ENCODE results near the gene FAM9B. TPM values are rescaled to one million over a fixed set of nuclear protein-coding genes. Genes with fewer than 3 reads are reported as not detected.

FAM9B gene
- total and polyA plus RNA-seq, 2 experiments from 2014 or later: not detected

DNA sequence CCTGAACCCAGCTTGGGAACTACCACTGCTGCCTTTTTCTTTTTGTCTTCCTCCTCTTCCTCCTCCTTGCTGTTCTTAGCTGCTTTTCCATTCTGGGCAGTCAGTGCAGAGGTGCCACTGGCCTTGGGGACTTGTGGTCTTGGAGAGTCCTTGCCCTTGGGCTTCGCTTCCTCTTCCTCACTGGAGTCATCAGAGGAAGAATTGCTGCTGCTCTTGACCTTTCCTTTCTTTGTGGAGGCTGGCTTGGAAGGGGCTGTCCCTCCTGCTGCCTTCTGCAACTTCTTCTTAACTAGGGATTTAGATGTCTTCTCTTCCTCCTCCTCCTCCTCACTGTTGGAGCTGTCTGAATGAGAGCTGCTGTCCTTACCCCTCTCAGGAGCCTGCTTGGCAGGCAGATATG lies 53.2 kb downstream of the FAM9B start:
- no peak overlapping the region for H3K27ac ChIP-seq (ENCODE audit: low read depth)
- H3K4me1 ChIP-seq (ENCODE audit: insufficient read depth): no peaks in the 10 kb centered on the region
- no peaks in the 10 kb centered on the region for H3K27me3 ChIP-seq (ENCODE audit: insufficient read depth)
- no peak overlapping the region for H3K4me3 Mint-ChIP-seq
- H3K4me3 ChIP-seq: no peak overlapping the region
- H3K27ac Mint-ChIP-seq: no peak overlapping the region
- no peak overlapping the region for H3K4me2 ChIP-seq
- no peak overlapping the region for H2AFZ ChIP-seq
- no peaks in the 10 kb centered on the region for H3K36me3 Mint-ChIP-seq (ENCODE audit: low read depth)
- H3K9me3 Mint-ChIP-seq: no peaks in the 10 kb centered on the region
- H3K36me3 ChIP-seq (ENCODE audit: insufficient read depth): no peaks in the 10 kb centered on the region
- no peak for ATAC-seq
- no peaks in the 10 kb centered on the region; the same call in 2 of the 3 replicates for H3K4me1 Mint-ChIP-seq
- no peak for DNase-seq (ENCODE audit: low spot score)
- no peaks in the 10 kb centered on the region for H3K79me2 ChIP-seq (replicated peaks; ENCODE audit: insufficient read depth)
- no peaks in the 10 kb centered on the region for H3F3A ChIP-seq (replicated peaks; ENCODE audit: low read depth)
- H4K20me1 ChIP-seq (replicated peaks; ENCODE audit: insufficient read depth): no peaks in the 10 kb centered on the region
- no peaks in the 10 kb centered on the region for H3K27me3 Mint-ChIP-seq (ENCODE audit: insufficient read depth, low read depth, poor library complexity)
- TF ChIP-seq, protein P1, sequence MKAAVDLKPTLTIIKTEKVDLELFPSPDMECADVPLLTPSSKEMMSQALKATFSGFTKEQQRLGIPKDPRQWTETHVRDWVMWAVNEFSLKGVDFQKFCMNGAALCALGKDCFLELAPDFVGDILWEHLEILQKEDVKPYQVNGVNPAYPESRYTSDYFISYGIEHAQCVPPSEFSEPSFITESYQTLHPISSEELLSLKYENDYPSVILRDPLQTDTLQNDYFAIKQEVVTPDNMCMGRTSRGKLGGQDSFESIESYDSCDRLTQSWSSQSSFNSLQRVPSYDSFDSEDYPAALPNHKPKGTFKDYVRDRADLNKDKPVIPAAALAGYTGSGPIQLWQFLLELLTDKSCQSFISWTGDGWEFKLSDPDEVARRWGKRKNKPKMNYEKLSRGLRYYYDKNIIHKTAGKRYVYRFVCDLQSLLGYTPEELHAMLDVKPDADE (IDR thresholded peaks at IDR 0.05): no peak
- TF ChIP-seq NANOG (IDR thresholded peaks at IDR 0.05; ENCODE audit: borderline replicate concordance) (no peak), POLR2AphosphoS5 (IDR thresholded peaks at IDR 0.05; ENCODE audit: low read depth) (no peak), ZNF331 (CRISPR knock-in tag; IDR thresholded peaks at IDR 0.05; ENCODE audit: low read depth) (no peak), EZH2 (IDR thresholded peaks at IDR 0.05; ENCODE audit: low read depth, unreplicated experiment) (no peak), STAT1 (IDR thresholded peaks at IDR 0.05; ENCODE audit: unreplicated experiment) (no peak), EZH2phosphoT487 (IDR thresholded peaks at IDR 0.05; ENCODE audit: unreplicated experiment) (no peak), JUNB (IDR thresholded peaks at IDR 0.05; ENCODE audit: unreplicated experiment) (no peak), CREB1 (CRISPR knock-in tag; IDR thresholded peaks at IDR 0.05; ENCODE audit: low read depth) (no peak), ZNF114 (CRISPR knock-in tag; IDR thresholded peaks at IDR 0.05) (no peak)
- TF ChIP-seq, protein P2, sequence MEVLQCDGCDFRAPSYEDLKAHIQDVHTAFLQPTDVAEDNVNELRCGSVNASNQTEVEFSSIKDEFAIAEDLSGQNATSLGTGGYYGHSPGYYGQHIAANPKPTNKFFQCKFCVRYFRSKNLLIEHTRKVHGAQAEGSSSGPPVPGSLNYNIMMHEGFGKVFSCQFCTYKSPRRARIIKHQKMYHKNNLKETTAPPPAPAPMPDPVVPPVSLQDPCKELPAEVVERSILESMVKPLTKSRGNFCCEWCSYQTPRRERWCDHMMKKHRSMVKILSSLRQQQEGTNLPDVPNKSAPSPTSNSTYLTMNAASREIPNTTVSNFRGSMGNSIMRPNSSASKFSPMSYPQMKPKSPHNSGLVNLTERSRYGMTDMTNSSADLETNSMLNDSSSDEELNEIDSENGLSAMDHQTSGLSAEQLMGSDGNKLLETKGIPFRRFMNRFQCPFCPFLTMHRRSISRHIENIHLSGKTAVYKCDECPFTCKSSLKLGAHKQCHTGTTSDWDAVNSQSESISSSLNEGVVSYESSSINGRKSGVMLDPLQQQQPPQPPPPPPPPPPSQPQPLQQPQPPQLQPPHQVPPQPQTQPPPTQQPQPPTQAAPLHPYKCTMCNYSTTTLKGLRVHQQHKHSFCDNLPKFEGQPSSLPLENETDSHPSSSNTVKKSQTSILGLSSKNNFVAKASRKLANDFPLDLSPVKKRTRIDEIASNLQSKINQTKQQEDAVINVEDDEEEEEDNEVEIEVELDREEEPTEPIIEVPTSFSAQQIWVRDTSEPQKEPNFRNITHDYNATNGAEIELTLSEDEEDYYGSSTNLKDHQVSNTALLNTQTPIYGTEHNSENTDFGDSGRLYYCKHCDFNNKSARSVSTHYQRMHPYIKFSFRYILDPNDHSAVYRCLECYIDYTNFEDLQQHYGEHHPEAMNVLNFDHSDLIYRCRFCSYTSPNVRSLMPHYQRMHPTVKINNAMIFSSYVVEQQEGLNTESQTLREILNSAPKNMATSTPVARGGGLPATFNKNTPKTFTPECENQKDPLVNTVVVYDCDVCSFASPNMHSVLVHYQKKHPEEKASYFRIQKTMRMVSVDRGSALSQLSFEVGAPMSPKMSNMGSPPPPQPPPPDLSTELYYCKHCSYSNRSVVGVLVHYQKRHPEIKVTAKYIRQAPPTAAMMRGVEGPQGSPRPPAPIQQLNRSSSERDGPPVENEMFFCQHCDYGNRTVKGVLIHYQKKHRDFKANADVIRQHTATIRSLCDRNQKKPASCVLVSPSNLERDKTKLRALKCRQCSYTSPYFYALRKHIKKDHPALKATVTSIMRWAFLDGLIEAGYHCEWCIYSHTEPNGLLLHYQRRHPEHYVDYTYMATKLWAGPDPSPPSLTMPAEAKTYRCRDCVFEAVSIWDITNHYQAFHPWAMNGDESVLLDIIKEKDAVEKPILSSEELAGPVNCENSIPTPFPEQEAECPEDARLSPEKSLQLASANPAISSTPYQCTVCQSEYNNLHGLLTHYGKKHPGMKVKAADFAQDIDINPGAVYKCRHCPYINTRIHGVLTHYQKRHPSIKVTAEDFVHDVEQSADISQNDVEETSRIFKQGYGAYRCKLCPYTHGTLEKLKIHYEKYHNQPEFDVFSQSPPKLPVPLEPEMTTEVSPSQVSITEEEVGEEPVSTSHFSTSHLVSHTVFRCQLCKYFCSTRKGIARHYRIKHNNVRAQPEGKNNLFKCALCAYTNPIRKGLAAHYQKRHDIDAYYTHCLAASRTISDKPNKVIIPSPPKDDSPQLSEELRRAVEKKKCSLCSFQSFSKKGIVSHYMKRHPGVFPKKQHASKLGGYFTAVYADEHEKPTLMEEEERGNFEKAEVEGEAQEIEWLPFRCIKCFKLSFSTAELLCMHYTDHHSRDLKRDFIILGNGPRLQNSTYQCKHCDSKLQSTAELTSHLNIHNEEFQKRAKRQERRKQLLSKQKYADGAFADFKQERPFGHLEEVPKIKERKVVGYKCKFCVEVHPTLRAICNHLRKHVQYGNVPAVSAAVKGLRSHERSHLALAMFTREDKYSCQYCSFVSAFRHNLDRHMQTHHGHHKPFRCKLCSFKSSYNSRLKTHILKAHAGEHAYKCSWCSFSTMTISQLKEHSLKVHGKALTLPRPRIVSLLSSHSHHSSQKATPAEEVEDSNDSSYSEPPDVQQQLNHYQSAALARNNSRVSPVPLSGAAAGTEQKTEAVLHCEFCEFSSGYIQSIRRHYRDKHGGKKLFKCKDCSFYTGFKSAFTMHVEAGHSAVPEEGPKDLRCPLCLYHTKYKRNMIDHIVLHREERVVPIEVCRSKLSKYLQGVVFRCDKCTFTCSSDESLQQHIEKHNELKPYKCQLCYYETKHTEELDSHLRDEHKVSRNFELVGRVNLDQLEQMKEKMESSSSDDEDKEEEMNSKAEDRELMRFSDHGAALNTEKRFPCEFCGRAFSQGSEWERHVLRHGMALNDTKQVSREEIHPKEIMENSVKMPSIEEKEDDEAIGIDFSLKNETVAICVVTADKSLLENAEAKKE (CRISPR knock-in tag; IDR thresholded peaks at IDR 0.05): no peak
- TF ChIP-seq, protein P3, sequence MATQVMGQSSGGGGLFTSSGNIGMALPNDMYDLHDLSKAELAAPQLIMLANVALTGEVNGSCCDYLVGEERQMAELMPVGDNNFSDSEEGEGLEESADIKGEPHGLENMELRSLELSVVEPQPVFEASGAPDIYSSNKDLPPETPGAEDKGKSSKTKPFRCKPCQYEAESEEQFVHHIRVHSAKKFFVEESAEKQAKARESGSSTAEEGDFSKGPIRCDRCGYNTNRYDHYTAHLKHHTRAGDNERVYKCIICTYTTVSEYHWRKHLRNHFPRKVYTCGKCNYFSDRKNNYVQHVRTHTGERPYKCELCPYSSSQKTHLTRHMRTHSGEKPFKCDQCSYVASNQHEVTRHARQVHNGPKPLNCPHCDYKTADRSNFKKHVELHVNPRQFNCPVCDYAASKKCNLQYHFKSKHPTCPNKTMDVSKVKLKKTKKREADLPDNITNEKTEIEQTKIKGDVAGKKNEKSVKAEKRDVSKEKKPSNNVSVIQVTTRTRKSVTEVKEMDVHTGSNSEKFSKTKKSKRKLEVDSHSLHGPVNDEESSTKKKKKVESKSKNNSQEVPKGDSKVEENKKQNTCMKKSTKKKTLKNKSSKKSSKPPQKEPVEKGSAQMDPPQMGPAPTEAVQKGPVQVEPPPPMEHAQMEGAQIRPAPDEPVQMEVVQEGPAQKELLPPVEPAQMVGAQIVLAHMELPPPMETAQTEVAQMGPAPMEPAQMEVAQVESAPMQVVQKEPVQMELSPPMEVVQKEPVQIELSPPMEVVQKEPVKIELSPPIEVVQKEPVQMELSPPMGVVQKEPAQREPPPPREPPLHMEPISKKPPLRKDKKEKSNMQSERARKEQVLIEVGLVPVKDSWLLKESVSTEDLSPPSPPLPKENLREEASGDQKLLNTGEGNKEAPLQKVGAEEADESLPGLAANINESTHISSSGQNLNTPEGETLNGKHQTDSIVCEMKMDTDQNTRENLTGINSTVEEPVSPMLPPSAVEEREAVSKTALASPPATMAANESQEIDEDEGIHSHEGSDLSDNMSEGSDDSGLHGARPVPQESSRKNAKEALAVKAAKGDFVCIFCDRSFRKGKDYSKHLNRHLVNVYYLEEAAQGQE (IDR thresholded peaks at IDR 0.05; ENCODE audit: unreplicated experiment): no peak
- TF ChIP-seq, protein P4, sequence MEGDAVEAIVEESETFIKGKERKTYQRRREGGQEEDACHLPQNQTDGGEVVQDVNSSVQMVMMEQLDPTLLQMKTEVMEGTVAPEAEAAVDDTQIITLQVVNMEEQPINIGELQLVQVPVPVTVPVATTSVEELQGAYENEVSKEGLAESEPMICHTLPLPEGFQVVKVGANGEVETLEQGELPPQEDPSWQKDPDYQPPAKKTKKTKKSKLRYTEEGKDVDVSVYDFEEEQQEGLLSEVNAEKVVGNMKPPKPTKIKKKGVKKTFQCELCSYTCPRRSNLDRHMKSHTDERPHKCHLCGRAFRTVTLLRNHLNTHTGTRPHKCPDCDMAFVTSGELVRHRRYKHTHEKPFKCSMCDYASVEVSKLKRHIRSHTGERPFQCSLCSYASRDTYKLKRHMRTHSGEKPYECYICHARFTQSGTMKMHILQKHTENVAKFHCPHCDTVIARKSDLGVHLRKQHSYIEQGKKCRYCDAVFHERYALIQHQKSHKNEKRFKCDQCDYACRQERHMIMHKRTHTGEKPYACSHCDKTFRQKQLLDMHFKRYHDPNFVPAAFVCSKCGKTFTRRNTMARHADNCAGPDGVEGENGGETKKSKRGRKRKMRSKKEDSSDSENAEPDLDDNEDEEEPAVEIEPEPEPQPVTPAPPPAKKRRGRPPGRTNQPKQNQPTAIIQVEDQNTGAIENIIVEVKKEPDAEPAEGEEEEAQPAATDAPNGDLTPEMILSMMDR (conservative IDR thresholded peaks at IDR 0.05; ENCODE audit: low read depth in 2 of 2): no peak
- no peaks in the 10 kb centered on the region for H3K9me2 ChIP-seq (ENCODE audit: insufficient read depth)
